Gastrocnemius medialis (tissue), 4 donors: Measurements from ENCODE around the gene IQGAP3.

ENCODE experiments used
- CTCF ChIP-seq, 5 experiments: fragments of 450-650 bp in 3 of 5; fragments of 200-600 bp in 2 of 5; sonication (generic) in 2 of 5; IDR thresholded peaks in 4 of 5; conservative IDR thresholded peaks in 1 of 5; 1 replicate in 4 of 5; 2 replicates in 1 of 5; pipeline ENCODE4 v1.5.1; 2016 to 2019; ENCODE audit warnings: antibody characterized with exemption in 5 of 5, mild to moderate bottlenecking in 3 of 5, moderate library complexity in 3 of 5
- POLR2A ChIP-seq, 2 donors: fragments of 450-650 bp; IDR thresholded peaks; one replicate each; pipeline ENCODE4 v1.6.1; 2017; ENCODE audit warnings: antibody characterized with exemption in 2 of 2, mild to moderate bottlenecking in 2 of 2, moderate library complexity in 2 of 2

- TF ChIP-seq CTCF (IDR thresholded peaks at IDR 0.05 in 4 of 5, conservative IDR thresholded peaks at IDR 0.05 in 1 of 5) (no peak), POLR2A (IDR thresholded peaks at IDR 0.05) (no peak)
Observed at GRCh38 chr1:156528231-156528630, 44.1 kb downstream of the IQGAP3 start.
